ENCODE measurements around the gene CARS2. TPM values are rescaled to one million over a fixed set of nuclear protein-coding genes. Genes with fewer than 3 reads are reported as not detected.

CARS2 gene
- total and polyA plus RNA-seq, 7 donors: 35.4 to 77.5 (median 45.7) TPM

DNA sequence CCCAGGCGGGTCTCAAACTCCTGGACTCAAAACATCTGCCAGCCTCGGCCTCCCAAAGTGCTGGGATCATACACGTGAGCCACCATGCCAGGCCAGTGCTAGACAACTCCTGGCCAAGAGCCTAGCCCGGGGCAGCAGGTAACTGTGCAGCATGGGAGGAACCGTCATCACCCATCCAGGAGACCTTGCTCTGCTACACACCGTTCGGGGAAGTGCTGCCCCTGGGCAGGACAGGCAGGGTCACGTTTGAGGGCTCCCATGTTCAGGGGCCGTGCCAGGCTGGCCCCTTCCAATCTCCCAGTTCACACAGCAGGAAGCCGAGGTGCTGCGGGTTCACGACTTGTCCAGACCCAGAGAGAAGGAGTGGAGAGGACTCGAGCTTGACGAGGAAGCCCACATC lies 55.5 kb downstream of the CARS2 start:
- no peaks in the 10 kb centered on the region for H3K27me3 ChIP-seq
- intact Hi-C loops (cut with DNase I): no loop called here
- no peak for TF ChIP-seq POLR2AphosphoS5 (IDR thresholded peaks at IDR 0.05)
- TF ChIP-seq, protein P1, sequence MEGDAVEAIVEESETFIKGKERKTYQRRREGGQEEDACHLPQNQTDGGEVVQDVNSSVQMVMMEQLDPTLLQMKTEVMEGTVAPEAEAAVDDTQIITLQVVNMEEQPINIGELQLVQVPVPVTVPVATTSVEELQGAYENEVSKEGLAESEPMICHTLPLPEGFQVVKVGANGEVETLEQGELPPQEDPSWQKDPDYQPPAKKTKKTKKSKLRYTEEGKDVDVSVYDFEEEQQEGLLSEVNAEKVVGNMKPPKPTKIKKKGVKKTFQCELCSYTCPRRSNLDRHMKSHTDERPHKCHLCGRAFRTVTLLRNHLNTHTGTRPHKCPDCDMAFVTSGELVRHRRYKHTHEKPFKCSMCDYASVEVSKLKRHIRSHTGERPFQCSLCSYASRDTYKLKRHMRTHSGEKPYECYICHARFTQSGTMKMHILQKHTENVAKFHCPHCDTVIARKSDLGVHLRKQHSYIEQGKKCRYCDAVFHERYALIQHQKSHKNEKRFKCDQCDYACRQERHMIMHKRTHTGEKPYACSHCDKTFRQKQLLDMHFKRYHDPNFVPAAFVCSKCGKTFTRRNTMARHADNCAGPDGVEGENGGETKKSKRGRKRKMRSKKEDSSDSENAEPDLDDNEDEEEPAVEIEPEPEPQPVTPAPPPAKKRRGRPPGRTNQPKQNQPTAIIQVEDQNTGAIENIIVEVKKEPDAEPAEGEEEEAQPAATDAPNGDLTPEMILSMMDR (IDR thresholded peaks at IDR 0.05): no peak
- H3K9me3 ChIP-seq: no peaks in the 10 kb centered on the region
- peaks cover 0 to under 1% (median 0%) of the 10 kb centered on the region in 4 donors for H3K4me1 ChIP-seq
- peaks cover 0 to 44% (median 10%) of the 10 kb centered on the region in 4 donors for H3K36me3 ChIP-seq
- H3K4me3 ChIP-seq: no peak overlapping the region
- no peak overlapping the region for H3K27ac ChIP-seq
- peak; percentile 56 for DNase-seq
- 95% methylated on average over 14 of the region's 14 CpGs for WGBS, 2 donors

GRCh38 chr13:110649551-110649950 lies 56.4 kb downstream of the CARS2 start:
- no peak for TF ChIP-seq POLR2A (IDR thresholded peaks at IDR 0.05)
- TF ChIP-seq, protein P1 (IDR thresholded peaks at IDR 0.05): no peak
- no peak for TF ChIP-seq EP300 (IDR thresholded peaks at IDR 0.05)
- TF ChIP-seq POLR2AphosphoS5 (IDR thresholded peaks at IDR 0.05): no peak
- Histone ChIP-seq H3K4me3 (no peak overlapping the region), H3K4me1 (peaks cover 0 to 9% (median 9%) of the 10 kb centered on the region in 4 donors), H3K36me3 (peaks cover 0 to 37% (median 8%) of the 10 kb centered on the region in 4 donors), H3K9me3 (no peaks in the 10 kb centered on the region), H3K27me3 (no peaks in the 10 kb centered on the region), H3K27ac (no peak overlapping the region)
- no peak for DNase-seq
- intact Hi-C loops (cut with DNase I): no loop called here
- WGBS, 2 donors: 90 to 95% methylated on average over 7 of the region's 7 CpGs

DNA sequence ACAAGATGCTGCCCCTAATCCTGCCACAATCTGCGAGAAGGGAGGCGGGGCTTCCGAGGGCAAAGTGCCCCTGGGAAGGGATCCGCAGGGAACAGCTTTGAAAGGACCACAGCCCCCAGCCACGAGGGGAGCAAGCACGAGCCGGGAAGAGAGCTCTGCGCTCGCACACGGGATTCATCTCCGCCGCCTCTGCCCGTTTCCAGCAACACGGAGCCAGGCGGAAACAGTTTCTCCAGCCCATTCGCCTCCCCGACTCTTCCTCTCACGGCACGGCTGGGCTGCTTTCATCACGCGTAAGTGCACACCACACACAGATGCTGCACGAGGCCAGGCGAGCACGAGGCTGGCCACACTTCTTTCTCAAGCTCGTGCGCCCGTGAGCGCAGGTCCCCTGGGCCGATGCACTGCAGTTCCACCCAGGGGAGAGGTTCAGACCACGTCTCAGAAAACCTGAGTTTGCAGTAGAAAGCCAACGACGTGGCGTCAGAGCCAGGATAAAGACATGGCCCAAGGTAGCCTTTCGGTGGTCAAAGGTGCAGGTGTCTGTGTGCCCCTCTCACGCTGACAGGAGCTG lies 57.0 kb downstream of the CARS2 start:
- intact Hi-C loops (cut with DNase I): no loop called here
- H3K9me3 ChIP-seq: no peaks in the 10 kb centered on the region
- 92 to 93% methylated on average over 35 of the region's 35 CpGs for WGBS, 2 donors
- peaks cover 0 to 42% (median 9%) of the 10 kb centered on the region in 4 donors for H3K36me3 ChIP-seq
- TF ChIP-seq EP300 (IDR thresholded peaks at IDR 0.05) (no peak), POLR2AphosphoS5 (IDR thresholded peaks at IDR 0.05) (no peak)
- peak; percentile 47 for DNase-seq
- H3K27ac ChIP-seq: no peak overlapping the region
- H3K4me1 ChIP-seq: peaks cover 0 to 15% (median 13%) of the 10 kb centered on the region in 4 donors
- no peaks in the 10 kb centered on the region for H3K27me3 ChIP-seq
- H3K4me3 ChIP-seq: no peak overlapping the region

- no peak overlapping the region for H3K27ac ChIP-seq
- peaks cover 0 to 16% (median 13%) of the 10 kb centered on the region in 4 donors for H3K4me1 ChIP-seq
- H3K36me3 ChIP-seq: peaks cover 0 to 49% (median 13%) of the 10 kb centered on the region in 4 donors
- no peak for TF ChIP-seq POLR2A (IDR thresholded peaks at IDR 0.05)
- no peak for TF ChIP-seq EP300 (IDR thresholded peaks at IDR 0.05)
- TF ChIP-seq POLR2AphosphoS5 (IDR thresholded peaks at IDR 0.05): no peak
- TF ChIP-seq, protein P1 (IDR thresholded peaks at IDR 0.05): no peak
- 82 to 90% methylated on average over 16 of the region's 16 CpGs for WGBS, 2 donors
- intact Hi-C loops (cut with DNase I): no loop called here
- no peaks in the 10 kb centered on the region for H3K27me3 ChIP-seq
- no peaks in the 10 kb centered on the region for H3K9me3 ChIP-seq
- DNase-seq: peak; percentile 46
- H3K4me3 ChIP-seq: no peak overlapping the region
Observed at GRCh38 chr13:110648146-110648819, 57.6 kb downstream of the CARS2 start.

DNA sequence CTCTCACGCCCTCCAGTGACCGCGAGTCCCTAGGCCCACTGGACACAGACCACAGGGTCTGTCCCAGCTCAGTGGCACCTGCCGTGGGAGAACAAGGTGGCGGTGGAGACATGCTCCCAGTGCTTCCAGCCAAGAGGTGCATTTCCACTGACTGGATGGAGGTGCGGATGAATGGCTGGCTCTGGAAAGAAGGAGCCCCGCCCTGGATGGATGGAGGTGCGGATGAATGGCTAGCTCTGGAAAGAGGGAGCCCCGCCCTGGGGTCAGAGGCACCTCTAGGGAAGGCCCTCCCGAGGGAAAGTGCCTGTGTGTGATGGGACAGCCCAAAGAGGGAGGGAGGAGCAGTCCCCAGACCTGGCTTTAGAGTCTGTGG lies 58.6 kb downstream of the CARS2 start:
- H3K27ac ChIP-seq: no peak overlapping the region
- H3K36me3 ChIP-seq: peaks cover 0 to 51% (median 17%) of the 10 kb centered on the region in 4 donors
- H3K27me3 ChIP-seq: no peaks in the 10 kb centered on the region
- WGBS, 2 donors: 79 to 88% methylated on average over 10 of the region's 10 CpGs
- intact Hi-C loops (cut with DNase I): no loop called here
- TF ChIP-seq POLR2A (IDR thresholded peaks at IDR 0.05) (no peak), EP300 (IDR thresholded peaks at IDR 0.05) (no peak), POLR2AphosphoS5 (IDR thresholded peaks at IDR 0.05) (no peak)
- TF ChIP-seq, protein P1 (IDR thresholded peaks at IDR 0.05): no peak
- no peak overlapping the region for H3K4me3 ChIP-seq
- no peaks in the 10 kb centered on the region for H3K9me3 ChIP-seq
- peaks cover 0 to 16% (median 13%) of the 10 kb centered on the region in 4 donors for H3K4me1 ChIP-seq
- peak; percentile 61 for DNase-seq

Measured in sigmoid colon (tissue), 7 donors.